Stimulated activated naive CD4-positive, alpha-beta T cell (primary cell): Measurements from ENCODE around the gene PTCHD4.

ENCODE experiments used
- DNase-seq, 6 experiments: peaks; one replicate each; lab custom pipeline; 2025; lab: John Stamatoyannopoulos, UW

The PTCHD4 gene

DNA sequence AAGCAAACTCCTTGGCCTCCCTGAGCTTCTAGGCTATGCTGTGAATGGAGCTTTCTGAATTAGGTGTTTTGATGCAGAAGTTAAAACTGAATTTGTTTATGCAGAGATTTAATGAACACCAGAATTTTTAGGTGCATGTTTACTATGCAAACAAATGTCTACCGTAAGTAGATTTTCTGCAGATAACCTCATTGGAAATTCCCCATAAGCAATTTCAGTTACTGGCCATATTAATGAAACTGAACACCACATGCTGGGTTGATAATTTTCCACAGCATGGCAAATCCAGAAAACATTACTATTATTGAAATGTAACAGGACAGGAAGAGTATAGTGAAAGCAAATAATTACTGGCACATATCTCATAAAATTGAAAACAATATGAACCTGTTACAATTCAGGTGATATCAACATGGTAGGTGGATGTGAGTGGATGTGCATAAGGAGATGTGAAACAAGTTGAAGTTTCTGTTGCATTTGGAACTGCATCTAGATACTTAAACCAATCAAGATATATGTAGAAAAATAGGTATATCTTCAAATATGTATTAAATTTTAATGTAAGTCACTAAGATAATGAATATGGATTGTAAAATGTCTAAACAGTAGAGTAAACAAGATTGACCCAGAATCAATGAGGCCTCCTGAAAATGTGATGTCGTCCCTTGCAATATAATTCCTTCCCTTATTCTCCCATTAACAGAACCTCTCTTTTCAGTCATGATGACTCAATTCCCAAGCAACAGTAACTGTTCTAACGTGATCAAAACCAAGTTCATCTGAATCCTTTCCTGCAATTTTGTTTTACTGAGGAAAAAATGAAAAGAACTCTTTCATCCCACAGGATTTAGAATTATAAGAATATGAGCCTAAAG, 11.0 kb downstream of the PTCHD4 start:
- no peak for DNase-seq

- DNase-seq: no peak
These were observed 12.1 kb downstream of the PTCHD4 start for GRCh38 chr6:48098923-48099322.

GRCh38 chr6:48092550-48093217, 18.3 kb downstream of the PTCHD4 start:
- DNase-seq: no peak

DNA sequence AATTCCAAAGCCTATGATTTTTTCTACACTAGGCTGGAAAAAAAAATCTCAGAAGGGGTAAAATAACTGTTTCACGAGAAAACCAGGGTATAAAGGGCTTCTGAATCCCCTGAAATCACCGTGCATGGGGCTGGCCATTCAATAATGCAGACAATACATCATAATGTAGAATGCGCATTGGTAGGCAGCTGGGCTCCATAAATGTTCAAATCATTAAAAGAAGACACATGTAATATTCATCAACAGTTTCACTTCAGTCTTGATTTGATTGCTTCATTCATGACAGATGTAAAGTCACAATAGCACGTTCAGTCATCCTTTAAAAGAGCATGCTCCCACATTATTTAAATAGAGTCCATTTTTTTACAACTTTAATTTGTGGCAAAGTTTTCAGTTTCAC, 20.5 kb downstream of the PTCHD4 start:
- no peak for DNase-seq

DNA sequence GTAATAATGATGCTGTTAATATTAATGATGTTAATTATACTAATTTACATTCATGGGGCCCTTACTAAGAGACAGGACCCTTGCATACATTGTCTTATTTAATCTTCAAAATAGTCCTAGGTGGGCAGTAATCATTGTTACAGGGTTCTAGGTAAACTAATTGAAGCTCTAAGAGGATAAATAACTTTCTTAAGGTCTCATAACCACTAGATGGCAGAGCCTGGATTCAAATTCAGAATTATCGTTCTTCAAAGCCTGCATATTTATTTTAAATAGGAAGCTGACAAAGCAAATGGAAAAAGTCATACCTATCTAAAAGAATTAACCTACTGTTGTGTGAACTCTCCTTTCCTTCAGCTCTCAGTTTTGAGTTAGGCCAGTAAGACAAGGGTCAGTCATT, 23.5 kb downstream of the PTCHD4 start:
- DNase-seq: no peak

GRCh38 chr6:48086187-48086586, 24.8 kb downstream of the PTCHD4 start:
- DNase-seq: no peak

GRCh38 chr6:48085131-48085741, 25.8 kb downstream of the PTCHD4 start:
- DNase-seq: no peak

DNA sequence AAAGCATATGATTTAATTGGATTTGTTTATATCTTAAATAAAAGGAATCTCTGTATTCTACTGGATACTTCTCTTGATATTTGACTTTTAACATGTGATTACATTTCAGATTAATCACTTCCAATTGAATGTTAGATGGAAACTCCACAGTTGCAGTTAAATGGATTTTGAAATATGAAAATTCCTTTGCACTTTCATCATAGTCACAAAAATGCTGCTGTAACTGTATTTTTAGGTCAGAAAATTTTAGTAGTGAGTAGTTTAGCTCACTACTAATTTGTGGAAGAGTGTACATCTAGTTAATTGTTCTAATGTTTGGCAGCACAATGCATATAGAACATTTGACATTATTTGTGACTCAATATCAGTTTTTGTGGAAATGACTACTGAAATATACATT, 26.8 kb downstream of the PTCHD4 start:
- DNase-seq: no peak

GRCh38 chr6:48080227-48081009, 30.6 kb downstream of the PTCHD4 start:
- no peak for DNase-seq

DNA sequence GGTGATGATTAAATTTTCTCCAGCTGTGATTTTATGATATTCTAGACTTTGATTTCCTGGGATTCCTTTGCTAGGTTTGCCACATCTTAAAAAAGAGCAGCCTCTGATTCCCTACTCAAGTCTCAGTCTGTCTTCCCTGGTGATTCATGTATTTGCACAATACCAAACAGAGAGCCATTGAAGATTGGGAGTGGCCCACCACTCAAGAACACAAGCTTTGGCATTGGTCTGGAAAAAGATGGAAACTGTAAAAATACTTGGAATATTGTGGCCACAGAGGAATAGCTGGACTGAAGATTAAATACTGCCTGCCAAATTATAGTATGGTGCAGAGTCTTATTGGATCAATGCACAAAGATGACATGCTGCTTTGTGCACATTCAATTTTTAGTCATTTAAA, 32.9 kb downstream of the PTCHD4 start:
- no peak for DNase-seq

DNA sequence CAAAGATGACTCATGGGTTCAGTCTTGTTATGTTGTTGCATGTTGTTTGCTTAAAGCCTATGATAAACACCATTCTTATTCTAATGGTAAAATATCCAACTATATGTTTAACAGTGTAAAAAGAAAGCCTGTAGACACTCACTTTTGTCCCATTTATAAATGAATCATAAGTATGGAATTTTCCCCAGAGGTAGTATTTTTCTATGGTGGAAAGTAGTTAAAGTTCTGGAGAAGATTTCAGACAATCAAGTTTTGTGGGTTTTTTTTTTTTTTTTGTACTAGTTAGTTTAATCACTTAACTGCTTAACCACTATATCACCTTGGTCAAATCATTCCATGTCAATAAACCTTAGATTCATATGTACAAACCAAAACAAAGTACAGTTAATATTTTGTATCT, 35.8 kb downstream of the PTCHD4 start:
- DNase-seq: no peak

DNA sequence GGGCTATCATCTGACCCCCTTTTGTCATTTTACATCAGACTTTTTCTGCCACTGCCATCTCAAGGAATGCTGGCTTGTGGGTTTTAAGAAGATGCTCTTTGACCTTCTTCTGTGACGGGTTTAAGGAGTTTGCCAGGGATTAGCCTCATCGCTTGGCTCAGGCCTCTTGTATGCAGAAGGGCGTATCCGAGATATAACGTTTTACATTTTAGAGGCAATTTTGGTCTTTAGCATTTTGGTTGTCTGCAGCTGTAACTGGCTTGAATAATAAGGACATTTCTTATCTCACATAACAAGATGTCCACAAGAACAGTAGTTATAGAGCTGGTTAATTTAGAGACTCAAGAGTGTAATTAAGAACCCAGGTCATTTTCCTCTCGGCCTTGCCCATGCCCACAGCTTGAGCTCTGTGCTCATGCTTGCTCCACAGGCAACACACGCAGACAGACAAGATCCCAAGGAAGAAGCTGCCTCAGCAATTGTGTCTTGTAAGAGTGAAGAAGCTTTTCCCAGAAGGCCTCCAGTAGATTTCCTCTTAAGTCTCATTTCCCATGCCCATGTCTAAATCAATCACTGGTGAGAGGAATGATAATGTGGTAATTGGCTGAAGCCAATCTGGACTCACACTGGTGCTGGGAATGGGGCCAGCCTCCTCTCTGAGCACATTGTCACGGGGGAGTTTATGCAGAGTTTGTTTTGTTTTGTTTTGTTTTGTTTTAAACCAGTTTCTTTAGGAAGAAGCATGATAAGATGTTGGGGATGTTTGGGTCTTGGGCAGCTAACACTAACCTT, 36.8 kb downstream of the PTCHD4 start:
- no peak for DNase-seq

- no peak for DNase-seq
These were observed 39.2 kb downstream of the PTCHD4 start for GRCh38 chr6:48071833-48072232.

GRCh38 chr6:48069280-48069679, 41.7 kb downstream of the PTCHD4 start:
- no peak for DNase-seq

DNA sequence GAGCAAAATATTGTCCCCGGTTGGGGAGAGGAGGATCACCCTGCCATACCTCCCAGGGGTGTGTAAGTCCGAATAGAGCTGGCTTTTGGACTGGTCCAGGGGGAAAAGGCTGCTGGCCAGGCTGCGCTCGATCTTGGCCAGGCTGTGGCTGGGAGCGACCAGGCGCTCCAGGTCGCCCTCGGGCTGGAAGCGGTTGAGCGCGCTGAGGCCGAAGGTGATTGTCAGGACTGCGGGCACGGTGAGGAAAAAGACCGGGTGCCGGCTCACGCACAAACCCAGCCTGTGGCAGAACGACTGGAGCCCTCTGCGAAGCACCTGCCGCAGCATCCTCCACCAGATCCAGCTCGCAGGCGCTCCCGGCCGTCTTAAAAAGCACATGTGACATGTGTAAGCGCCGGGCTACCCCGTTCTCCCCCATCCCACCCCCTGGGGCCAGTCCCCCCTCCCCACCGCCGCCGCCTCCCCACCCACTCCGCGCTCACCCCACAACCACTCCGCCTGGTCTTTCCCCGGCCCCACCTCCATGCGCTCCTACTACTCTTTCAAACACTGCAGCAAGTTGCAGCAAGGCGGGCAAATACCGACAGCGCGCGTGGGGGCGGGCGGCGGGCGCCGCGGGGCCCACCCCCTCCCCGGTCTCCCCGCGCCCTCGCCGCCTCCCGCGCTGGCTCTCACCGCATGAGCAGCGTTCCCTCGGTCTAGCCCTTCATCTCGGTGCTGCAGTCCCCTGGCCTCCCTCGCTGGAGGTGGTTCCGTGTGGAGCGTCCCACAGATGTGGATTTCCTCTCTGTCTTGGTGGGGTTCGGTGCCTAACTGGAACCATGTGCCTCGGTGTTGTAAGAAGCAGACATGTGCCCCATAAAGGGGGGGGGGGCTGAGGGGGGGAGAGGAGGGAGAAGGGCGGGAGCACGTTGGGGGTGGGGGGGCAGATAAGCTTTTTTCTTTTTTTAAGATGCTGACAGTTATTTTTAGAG, 42.4 kb downstream of the PTCHD4 start:
- no peak for DNase-seq

- DNase-seq: no peak
These were observed 43.1 kb downstream of the PTCHD4 start for GRCh38 chr6:48067886-48068277.

DNA sequence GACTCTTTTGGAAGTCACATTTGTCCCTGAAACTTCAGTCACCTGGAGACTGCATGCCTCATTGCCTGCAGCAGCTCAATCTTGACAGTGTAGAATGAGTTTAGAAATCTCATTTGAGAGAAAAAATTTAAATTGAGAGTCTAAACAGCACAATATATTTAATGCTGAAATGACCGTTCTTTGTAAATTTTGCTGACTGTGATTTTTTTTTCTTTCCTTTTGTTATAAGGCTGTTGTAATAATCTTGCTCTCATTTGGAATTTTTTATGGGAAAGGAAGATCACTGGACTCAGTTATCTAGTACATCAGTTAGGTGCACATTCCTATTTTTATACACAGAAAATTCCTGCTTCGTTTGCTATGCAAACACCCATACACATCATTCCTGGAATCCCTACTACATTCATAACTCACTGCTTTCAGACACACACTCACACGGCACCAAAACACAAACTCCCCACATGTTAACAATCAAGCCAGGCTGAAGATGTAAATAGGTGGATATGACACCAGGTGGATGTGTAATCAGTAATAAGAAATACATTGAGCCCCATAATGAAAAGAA, 43.8 kb downstream of the PTCHD4 start:
- DNase-seq: no peak

GRCh38 chr6:48061265-48061990, 49.6 kb downstream of the PTCHD4 start:
- DNase-seq: no peak
